Left renal pelvis (tissue), 4 donors: ENCODE data around the gene TF. TPM values are rescaled to one million over a fixed set of nuclear protein-coding genes. Genes with fewer than 3 reads are reported as not detected.

Experiments used
- DNase-seq, 4 donors: peaks; one replicate each; pipeline ENCODE4 v3.0.0-alpha.2; 2013; ENCODE audit warnings: low read depth in 4 of 4, low spot score in 3 of 4
- polyA plus RNA-seq, 4 donors: library from polyadenylated mRNA; unstranded; fragments of 120-200 nt; gene quantifications; one replicate each; pipeline ENCODE4 v1.2.1, GENCODE V29; 2013; ENCODE audit not compliant: insufficient read length in 4 of 4

Gene TF
- polyA plus RNA-seq, 4 donors: 3.7 to 79.0 (median 5.8) TPM

DNA sequence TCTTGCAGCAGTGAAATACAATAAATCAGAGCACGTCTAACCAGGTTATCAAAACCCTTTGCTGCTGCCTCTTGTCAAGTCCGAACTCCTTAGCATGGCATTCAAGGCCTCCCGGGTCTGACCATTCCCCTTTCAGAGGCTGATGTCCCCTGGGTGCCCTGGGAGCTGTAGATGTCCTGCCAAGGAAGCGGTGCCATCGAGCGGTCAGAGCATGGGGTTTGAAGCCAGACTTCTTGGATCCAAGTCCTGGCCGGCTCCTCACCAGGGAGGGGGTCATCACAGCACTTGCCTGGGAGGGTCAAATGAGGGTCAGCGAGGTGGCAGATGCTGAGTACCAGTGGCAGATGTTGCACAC lies 496 bp downstream of the TF start:
- no peak for DNase-seq

DNA sequence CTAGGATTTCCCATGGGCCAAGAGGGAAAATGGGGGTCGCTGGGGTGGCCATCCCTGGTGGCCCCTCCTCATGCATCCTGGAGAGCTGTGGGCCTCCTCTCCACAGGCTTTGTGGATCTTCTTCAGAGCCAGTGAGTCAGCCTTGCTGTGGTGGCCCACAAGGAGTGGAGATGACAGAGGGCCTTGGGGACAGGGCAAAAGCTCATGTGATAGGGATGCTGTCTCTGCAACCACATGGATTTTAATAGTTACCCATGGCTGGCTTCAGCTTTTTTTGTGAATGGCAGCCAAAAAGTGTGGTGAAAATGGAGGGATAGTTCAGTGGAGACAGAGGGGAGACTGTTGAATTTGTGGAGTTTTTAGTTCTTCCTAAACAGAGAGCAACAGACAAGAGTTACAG lies 1.2 kb downstream of the TF start:
- no peak for DNase-seq

DNA sequence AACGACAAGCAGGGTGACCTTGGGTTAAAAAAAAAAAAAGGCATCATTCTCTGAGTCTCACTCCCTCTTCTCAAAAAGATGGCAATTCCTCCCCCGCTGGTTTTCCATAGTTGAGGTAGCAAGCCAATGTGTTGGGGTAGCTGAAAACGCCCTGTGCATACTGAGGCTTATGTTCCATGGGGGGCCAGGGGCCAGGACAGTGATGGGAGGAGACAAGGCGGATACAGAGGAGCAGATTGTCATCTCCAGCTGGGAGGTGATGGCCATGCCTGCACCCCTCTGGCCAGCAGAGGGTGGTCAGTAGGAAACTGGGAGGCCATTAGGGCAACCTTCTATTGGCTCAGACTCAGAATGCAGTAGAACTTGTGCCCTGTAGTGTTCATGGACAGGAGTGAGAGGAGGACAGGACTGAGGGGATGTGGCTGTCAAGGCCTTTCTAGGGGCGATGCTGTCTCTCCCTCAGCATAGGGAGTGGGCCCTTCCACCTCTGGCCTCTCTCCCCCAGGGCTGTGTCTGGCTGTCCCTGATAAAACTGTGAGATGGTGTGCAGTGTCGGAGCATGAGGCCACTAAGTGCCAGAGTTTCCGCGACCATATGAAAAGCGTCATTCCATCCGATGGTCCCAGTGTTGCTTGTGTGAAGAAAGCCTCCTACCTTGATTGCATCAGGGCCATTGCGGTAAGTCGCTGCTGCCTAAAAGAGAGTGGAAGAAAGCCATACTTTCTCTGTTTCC lies 1.9 kb downstream of the TF start:
- no peak for DNase-seq

DNA sequence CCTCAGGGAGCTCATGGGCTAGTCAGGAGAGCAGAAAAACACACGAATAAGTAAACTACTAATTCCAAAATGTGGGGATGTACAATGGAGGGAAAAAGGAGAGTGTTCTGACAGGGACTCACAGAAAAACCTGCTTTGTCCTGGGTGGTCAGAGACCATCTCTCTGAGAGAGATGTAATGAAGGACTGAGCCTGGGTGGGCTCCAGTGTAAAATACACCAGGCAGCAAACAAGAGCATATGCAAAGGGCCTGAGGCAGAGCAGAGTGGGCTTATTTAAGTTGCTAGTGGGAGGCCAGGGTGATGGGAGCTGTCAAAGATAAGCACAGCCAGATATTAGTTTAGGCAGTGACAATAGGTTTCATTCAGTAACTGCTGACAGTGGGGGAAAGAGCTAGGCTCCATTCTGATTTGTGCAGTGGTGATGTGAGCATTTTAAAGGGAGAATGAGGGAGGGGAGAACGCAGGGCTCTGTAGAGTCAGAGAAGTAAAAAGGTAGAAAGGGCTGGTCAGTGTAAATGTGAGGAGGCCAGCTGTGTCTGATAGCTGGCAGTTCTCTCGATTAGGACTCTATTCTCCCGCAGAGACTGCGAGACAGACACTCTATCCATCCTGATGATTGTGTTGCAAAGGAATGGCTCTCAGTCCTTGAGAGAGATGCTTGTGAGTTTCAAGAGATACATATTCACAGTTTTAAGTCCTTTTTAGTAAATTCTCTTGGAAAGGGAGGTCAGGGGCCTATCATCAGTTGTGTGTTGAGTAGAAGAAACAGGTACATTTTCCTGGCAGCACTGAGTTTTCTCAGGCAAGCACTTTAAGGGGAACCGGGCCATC lies 3.5 kb downstream of the TF start:
- no peak for DNase-seq

DNA sequence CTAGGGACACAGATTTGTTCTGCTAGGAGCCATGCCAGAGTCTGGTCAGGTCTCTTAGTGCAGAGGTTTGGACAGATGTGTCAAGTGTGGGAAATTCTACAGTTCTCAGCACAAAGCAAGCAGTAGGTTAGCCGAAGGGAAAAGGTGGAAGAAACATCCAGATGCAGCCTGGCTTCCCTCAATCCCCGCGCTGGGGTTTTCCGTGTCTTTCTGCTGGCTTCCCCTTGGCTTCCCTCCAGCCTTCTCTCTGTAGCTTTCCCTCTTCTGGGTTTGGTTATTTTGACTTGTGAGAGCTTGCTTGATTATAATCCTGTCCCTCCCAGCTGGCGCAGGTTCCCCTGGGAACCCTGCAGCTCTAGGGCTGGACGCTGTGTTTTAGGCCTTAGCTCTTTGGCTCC lies 4.1 kb downstream of the TF start:
- no peak for DNase-seq

DNA sequence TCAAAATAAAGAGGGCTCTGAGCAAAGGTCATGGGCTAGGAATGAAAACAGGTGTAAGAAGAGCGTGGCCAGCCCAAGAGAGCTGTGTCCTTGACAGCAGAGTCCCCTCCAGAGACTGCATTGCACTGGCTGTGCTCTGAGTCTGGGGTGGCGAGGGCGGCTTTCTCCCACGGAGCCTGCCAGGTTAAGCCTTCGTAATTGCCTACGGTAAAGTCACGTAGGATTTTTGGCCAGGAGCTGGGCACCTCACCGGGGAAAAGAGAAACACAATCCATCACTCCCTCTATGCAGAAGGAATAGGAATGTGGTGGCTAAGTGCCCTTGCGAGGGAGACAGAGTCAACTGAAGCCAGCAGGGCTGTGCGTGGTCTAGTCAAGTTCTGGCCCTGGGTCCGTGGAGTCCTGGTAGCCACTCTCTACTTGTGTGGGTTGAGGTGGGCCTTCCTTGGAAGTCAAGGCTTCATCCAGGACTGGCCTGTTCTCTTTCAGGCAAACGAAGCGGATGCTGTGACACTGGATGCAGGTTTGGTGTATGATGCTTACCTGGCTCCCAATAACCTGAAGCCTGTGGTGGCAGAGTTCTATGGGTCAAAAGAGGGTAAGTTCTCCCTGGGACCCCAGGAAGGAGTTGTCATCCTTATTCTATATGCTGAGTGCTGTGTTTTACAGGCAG lies 7.0 kb downstream of the TF start:
- DNase-seq: no peak

DNA sequence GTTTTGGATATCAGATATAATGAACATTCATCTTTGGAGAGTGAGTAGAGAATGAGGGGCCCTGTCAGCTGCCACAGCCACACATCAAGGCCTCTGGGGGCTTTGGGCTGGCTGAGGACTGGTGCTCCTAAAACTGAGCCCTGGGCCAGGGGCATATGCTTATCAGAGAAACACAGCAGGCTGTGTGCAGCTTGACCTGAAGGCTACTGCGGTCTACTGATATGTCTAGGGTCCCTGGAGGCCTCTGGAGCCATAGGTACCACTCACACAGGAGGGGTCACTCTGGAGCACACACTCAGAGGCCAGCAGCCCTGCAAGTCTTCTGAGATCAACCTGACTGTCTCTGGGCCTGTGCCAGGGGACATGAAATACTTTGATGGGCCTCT lies 7.6 kb downstream of the TF start:
- DNase-seq: no peak

DNA sequence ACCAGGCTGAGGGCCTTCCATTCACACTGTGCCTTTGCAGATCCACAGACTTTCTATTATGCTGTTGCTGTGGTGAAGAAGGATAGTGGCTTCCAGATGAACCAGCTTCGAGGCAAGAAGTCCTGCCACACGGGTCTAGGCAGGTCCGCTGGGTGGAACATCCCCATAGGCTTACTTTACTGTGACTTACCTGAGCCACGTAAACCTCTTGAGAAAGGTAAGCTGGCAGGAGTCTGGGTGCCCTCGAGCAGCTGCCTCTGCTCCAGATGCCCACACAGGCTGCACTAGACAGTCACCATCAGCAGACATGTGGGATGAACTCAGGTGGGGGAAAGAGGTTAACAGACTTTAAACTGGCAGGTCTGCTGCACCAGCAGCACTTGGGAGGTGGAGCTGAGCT lies 8.3 kb downstream of the TF start:
- no peak for DNase-seq

DNA sequence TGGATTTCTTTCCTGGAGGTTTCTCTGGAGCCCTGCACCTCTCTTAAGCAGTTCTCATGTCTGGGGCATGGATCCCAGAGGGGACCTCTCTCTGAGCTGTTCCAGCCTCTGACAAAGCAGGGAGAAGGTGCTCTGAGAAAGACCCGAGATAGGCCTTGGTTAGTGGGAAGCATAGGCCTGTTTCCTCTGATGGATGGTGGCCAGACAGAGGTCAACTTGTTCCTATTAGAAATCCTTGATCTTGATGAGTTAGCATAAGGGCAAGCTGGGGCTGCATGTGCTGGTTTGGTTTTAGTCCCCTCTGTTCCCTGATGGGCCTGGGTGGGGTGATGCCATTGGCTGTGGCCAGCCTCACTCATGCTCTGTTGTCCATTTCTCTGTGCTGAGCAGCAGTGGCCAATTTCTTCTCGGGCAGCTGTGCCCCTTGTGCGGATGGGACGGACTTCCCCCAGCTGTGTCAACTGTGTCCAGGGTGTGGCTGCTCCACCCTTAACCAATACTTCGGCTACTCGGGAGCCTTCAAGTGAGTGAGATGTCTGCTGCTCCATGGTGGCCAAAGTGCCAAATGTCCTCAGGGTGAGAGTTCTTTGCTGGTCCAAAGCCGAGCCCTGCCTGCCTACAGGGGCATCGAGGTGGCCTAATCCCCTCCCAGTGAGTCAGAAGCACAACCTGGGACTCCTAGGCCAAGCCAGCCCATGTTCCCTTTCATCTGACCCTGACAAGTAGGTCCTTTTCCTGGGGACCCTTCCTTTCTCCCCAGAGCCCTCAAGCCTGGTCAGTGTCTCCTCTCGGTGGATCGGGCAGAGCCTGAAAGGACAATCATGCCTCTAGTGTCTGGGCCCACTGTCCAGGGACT lies 9.0 kb downstream of the TF start:
- DNase-seq: no peak

DNA sequence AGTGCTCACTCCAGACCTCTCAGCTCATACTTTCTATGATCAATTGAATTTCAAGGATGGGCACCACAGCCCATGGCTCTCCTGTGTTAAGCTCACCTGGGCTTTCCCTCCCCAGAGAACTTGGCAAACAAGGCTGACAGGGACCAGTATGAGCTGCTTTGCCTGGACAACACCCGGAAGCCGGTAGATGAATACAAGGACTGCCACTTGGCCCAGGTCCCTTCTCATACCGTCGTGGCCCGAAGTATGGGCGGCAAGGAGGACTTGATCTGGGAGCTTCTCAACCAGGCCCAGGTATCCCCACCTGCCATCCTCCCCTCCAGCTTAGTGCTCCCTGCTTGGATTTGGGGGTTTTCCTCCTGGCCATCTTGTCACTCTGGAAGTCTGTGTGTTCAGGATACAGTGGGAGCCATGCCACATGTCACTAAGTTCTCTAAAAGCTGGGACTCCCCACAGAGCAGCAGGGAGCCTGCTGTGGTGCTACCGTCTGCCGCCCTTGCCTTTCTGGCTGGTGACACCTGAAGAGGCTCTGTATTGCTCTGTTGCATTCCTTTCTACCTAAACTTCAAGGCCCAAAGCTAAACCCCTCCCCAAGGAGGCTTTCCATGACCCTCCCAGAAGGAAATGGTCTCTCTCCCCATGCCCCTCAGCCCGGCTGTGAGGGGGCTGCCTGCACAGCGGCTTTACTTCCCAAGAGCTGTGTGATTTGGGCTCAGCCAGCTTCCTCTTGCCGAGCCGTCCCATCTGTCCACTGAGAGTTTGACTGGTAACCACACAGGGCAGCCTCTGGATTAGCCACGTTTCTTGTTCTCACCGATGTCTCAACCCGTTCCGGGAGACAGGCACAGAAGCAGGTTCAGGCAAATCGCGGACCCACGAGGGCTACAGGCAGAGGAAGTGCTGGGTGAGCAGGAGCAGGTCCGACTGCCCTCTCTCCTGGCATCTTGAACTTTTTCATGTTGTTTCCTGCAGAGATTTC lies 10.8 kb downstream of the TF start:
- no peak for DNase-seq

DNA sequence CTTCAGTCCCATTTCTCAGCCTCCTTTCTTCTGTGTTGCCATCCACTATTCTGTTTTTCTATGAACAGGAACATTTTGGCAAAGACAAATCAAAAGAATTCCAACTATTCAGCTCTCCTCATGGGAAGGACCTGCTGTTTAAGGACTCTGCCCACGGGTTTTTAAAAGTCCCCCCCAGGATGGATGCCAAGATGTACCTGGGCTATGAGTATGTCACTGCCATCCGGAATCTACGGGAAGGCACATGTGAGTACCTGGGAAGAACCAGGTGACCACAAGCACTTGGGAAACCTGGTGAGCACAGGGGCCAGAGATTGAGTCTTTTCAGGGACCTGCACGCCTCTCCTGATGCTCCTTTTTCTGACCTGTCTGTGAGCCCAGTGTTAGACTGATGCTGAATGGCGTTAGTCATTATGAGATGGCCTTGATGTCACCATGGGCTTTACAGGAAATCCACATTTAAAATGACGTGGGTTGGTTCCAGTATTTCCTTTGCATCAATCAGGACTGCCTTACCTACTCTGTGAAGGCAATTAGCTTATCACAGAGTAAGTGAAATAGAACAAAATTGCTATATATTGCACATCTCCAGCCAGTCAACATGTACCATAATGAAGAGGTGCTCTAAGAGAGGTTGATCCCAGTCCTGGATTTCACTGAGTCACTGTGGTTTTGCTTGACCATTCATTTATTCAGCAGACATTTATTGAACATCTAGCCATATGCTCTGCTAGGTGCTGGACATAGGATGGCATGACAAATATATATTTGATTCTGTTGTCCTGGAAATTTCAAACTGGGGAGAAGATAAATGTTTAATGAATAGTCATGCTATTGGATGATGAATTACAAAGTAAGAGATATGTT lies 11.7 kb downstream of the TF start:
- no peak for DNase-seq

DNA sequence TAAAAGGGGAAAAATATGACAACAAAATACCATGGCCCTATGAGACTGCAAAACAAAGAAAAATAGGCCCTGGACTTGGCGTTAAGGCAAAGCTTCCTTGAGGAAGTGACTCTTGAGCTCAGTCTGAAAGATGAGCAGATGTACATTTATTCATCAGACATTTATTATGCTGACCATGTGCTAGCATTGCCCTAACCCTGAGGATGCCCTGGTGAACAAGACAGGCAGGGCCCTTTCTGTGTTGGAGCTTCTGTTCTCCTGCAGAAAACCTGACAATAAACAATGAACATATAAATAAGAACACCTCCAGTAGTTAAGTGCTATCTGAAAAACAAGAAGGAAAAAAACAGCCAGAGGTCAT lies 12.4 kb downstream of the TF start:
- DNase-seq: no peak

DNA sequence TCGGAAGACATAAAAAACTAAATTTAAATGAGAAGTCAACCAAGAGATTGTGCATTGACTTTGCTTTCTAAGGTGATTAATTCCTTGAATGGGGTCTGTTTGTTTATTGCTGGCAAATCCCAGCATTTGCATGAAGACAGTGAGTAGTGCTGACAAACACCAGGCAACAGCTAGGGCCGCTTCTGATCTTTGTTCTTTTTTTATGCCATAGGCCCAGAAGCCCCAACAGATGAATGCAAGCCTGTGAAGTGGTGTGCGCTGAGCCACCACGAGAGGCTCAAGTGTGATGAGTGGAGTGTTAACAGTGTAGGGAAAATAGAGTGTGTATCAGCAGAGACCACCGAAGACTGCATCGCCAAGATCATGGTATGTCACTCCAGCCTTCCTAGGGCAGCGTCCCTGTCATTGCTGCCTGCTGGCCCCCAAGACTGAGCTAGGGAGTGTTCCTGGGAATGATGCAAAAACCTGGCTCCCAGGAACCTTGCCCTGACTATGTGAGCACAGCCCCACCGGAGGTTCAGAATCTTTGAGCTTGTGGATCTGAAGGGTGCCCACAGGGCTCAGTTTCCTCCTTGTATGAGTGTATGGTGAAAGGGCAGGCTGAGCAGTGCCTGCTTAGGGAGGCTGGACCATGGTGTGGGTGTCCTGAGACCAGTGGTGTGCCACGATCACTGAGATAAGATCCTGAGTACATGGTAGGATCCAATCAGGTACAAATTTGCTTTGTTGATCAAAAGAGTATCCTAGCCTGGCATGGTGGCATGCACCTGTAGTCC lies 13.0 kb downstream of the TF start:
- DNase-seq: no peak

DNA sequence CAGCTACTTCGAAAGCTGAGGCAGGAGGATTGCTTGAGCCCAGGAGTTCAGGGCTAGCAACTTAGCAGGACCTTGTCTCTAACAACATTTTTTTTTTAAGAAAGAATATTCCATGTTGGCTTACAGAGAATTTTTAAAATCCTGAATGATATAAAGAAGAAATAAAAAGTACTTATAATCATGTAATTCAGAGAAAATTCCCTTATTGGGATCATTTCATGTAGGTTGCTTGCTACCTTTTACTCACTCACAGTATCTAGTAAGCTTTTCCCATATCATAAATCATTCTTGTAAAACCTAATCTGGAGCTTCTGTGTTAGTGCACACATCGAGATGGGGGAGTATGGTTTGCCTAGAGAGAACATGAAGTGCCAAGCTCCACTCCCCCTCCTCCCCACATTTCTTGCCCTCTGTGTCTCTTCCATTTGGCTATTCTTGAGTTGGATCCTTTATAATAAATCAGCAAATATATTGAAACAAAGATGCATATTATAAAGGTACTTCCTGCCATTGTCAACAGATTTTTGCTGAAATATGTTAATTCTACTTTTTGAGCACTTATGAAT lies 13.6 kb downstream of the TF start:
- DNase-seq: no peak

DNA sequence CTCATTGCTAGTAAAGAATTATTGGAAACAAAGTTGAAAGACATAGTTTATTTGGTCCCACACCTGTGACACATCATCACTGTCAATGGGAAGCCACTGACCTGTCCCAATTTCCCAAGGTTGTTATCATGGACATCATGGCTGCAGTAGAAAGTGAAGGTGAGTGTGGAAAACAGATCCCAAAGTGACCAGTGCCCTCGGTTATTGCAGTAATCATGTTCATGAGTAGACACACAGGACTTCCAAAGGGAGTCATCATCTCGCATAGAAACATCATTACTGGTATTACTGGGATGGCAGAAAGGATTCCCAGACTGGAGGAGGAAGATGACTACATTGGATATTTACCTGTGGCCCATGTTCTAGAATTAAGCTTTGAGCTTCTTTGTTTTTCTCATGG lies 14.7 kb downstream of the TF start:
- DNase-seq: no peak

DNA sequence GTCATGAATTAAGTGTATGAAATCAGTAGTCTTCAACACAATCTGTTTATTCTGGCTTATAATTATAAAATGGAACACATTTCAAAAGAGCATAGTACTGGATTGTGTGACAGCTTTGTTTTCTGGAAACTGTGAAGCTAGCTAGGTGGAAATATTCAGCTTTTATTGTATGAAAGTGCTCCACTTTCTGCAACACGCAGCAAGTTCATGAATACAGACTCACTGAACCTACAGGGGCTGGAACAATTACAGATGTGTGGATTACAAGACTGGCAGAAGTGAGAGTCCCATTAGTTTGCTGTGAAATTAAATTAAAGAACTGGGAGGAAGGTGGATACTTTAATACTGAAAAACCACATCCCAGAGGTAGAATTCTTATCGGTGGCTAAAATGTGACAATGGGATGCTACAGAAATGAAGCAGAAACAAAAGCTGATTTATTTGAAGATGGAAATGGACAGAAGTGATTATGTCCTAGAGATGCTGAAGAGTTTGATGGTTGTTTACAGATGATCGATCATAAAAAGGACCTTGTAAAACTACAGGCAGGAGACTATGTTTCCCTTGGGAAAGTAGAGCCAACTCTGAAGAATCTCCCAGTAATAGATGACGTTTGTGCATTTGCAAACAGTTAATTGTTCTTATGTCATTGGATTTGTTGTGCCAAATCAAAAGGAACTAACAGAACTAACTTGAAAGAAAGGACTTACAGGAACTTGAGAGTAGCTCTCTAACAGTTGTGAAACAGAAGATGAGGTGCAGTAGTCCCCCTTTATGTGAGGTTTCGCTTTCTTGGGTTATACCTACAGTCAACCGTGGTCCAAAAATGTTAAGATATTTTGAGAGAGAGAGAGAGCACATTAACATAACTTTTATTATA lies 15.7 kb downstream of the TF start:
- DNase-seq: no peak

DNA sequence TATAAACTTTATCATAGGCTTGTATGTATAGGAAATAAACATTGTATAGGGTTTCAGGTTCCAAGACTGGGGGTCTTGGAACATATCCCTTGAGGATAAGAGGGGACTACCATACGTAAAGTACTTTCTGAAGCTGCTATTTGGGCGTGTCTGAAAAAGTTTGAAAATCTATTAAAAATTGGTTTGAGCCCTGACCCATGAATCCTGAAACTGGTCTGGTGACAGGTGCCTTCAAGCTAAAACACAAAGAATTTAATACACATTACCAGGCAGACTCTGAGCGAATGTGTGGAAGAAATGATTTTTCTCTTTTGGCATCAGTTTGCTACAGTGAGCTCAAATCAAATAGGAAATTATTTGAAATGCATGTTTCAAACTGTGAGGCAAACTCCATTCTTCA lies 16.3 kb downstream of the TF start:
- DNase-seq: no peak
